Measurements from ENCODE around the gene SLIT3.

GRCh38 chr5:168669668-168670378 lies 631.1 kb downstream of the SLIT3 start:
- TF ChIP-seq POLR2A (IDR thresholded peaks at IDR 0.05; ENCODE audit: extremely low read depth, insufficient read length) (no peak), CTCF (IDR thresholded peaks at IDR 0.05; ENCODE audit: low read depth, low read length) (no peak)

Measured in NB4 (cell line).